Measurements from ENCODE around the gene CDH2.

- no peak for TF ChIP-seq EZH2 (IDR thresholded peaks at IDR 0.05; ENCODE audit: borderline replicate concordance)
- no peak for TF ChIP-seq CTCF (IDR thresholded peaks at IDR 0.05; ENCODE audit: poor library complexity)
These were observed 29.2 kb downstream of the CDH2 start for GRCh38 chr18:28147674-28148171.
